GM19239 (cell line): ENCODE measurements around the gene FOXC2.

ENCODE experiments used
- DNase-seq: peaks from one replicate; pipeline ENCODE4 v3.0.0; 2011; ENCODE audit warnings: low spot score; ENCODE audit not compliant: insufficient read length
- FAIRE-seq: peaks from 2 replicates; lab custom pipeline; 2011; peaks lifted over from hg19 to GRCh38; lab: Jason Lieb, UNC

The FOXC2 gene

GRCh38 chr16:86604436-86605193 is 38.0 kb downstream of the FOXC2 start:
- FAIRE-seq, result peak; percentile 64

GRCh38 chr16:86605950-86606349 is 39.3 kb downstream of the FOXC2 start:
- DNase-seq, result no peak
- no peak for FAIRE-seq

More at GRCh38 chr16:86604436-86605193, 38.0 kb downstream of the FOXC2 start:
- DNase-seq, result peak; percentile 57

GRCh38 chr16:86608301-86608747 is 41.7 kb downstream of the FOXC2 start:
- FAIRE-seq (no peak), DNase-seq (no peak)

- no peak for FAIRE-seq
- no peak for DNase-seq
Measured at GRCh38 chr16:86609115-86609514, 42.5 kb downstream of the FOXC2 start.

- no peak for FAIRE-seq
Measured at GRCh38 chr16:86609661-86610060, 43.0 kb downstream of the FOXC2 start.

GRCh38 chr16:86610779-86611524 is 44.3 kb downstream of the FOXC2 start:
- DNase-seq, result no peak
- FAIRE-seq, result no peak

More at GRCh38 chr16:86609661-86610060, 43.0 kb downstream of the FOXC2 start:
- no peak for DNase-seq

GRCh38 chr16:86611525-86611855 is 44.9 kb downstream of the FOXC2 start:
- FAIRE-seq, result no peak
- DNase-seq, result no peak

GRCh38 chr16:86611941-86612340 is 45.3 kb downstream of the FOXC2 start:
- FAIRE-seq (no peak), DNase-seq (no peak)

- DNase-seq (no peak), FAIRE-seq (no peak)
Measured at GRCh38 chr16:86614699-86615098, 48.1 kb downstream of the FOXC2 start.

GRCh38 chr16:86616906-86617305 is 50.3 kb downstream of the FOXC2 start:
- FAIRE-seq (no peak), DNase-seq (no peak)

GRCh38 chr16:86618431-86619238 is 52.0 kb downstream of the FOXC2 start:
- DNase-seq, result no peak
- no peak for FAIRE-seq
